Measurements from ENCODE around the gene CLTA. TPM values are rescaled to one million over a fixed set of nuclear protein-coding genes. Genes with fewer than 3 reads are reported as not detected.

Gene CLTA
- total RNA-seq, 1 donor from 2014 or later: 220 TPM

GRCh38 chr9:36193023-36193422 lies 2.3 kb downstream of the CLTA start:
- DNase-seq (ENCODE audit: extremely low spot score, unreplicated experiment): no peak
- H3K9me3 Mint-ChIP-seq: no peaks in the 10 kb centered on the region
- H3K36me3 Mint-ChIP-seq: peaks cover 17% of the 10 kb centered on the region
- peak overlapping the region; percentile 91 for H3K27ac Mint-ChIP-seq
- TF ChIP-seq CTCF (conservative IDR thresholded peaks at IDR 0.05): no peak
- H3K4me3 Mint-ChIP-seq: peak overlapping the region; percentile 94
- peaks cover 40% of the 10 kb centered on the region for H3K4me1 Mint-ChIP-seq (ENCODE audit: unreplicated experiment)
- peaks cover 10% of the 10 kb centered on the region for H3K27me3 Mint-ChIP-seq

- H3K9me3 Mint-ChIP-seq: no peaks in the 10 kb centered on the region
- H3K27me3 Mint-ChIP-seq: no peaks in the 10 kb centered on the region
- peaks cover 40% of the 10 kb centered on the region for H3K4me1 Mint-ChIP-seq (ENCODE audit: unreplicated experiment)
- H3K36me3 Mint-ChIP-seq: peaks cover 17% of the 10 kb centered on the region
- TF ChIP-seq CTCF (conservative IDR thresholded peaks at IDR 0.05): no peak
- peak overlapping the region; percentile 94 for H3K4me3 Mint-ChIP-seq
- no peak for DNase-seq (ENCODE audit: extremely low spot score, unreplicated experiment)
- H3K27ac Mint-ChIP-seq: peak overlapping the region; percentile 91
Observed at GRCh38 chr9:36194326-36195000, 3.7 kb downstream of the CLTA start.

GRCh38 chr9:36204906-36205547 lies 14.3 kb downstream of the CLTA start:
- peak; percentile 47 for TF ChIP-seq CTCF (conservative IDR thresholded peaks at IDR 0.05)
- Mint-ChIP-seq H3K36me3 (peaks cover 34% of the 10 kb centered on the region), H3K27ac (no peak overlapping the region), H3K4me3 (no peak overlapping the region), H3K4me1 (ENCODE audit: unreplicated experiment) (no peaks in the 10 kb centered on the region), H3K9me3 (no peaks in the 10 kb centered on the region), H3K27me3 (no peaks in the 10 kb centered on the region)
- DNase-seq (ENCODE audit: extremely low spot score, unreplicated experiment): no peak

- no peaks in the 10 kb centered on the region for H3K9me3 Mint-ChIP-seq
- H3K36me3 Mint-ChIP-seq: peaks cover 49% of the 10 kb centered on the region
- TF ChIP-seq CTCF (conservative IDR thresholded peaks at IDR 0.05): no peak
- H3K4me3 Mint-ChIP-seq: no peak overlapping the region
- H3K4me1 Mint-ChIP-seq (ENCODE audit: unreplicated experiment): no peaks in the 10 kb centered on the region
- H3K27me3 Mint-ChIP-seq: no peaks in the 10 kb centered on the region
- no peak overlapping the region for H3K27ac Mint-ChIP-seq
- DNase-seq (ENCODE audit: extremely low spot score, unreplicated experiment): no peak
Observed at GRCh38 chr9:36207016-36207415, 16.3 kb downstream of the CLTA start.

GRCh38 chr9:36207546-36208012 lies 16.9 kb downstream of the CLTA start:
- H3K36me3 Mint-ChIP-seq: peaks cover 49% of the 10 kb centered on the region
- no peak overlapping the region for H3K27ac Mint-ChIP-seq
- no peak for DNase-seq (ENCODE audit: extremely low spot score, unreplicated experiment)
- no peak overlapping the region for H3K4me3 Mint-ChIP-seq
- no peaks in the 10 kb centered on the region for H3K9me3 Mint-ChIP-seq
- no peaks in the 10 kb centered on the region for H3K4me1 Mint-ChIP-seq (ENCODE audit: unreplicated experiment)
- no peak for TF ChIP-seq CTCF (conservative IDR thresholded peaks at IDR 0.05)
- no peaks in the 10 kb centered on the region for H3K27me3 Mint-ChIP-seq

All from type B pancreatic cell (in vitro differentiated cells).